ENCODE measurements around the gene EMP2.
"Not testable (repeated sequence)": the region's sequence is repeated elsewhere in the genome, so short reads cannot be mapped to it uniquely, and the experiment has no call there.

EMP2 gene

GRCh38 chr16:10579965-10580882 is at the start of gene EMP2:
Gene EMP2 (minus strand): TSS chr16:10580598. CDS start chr16:10547617, 32,981 bp downstream.
- DNase-seq = peak in 5 of 10 donors; percentile 19 to 86 (median 29)
- intact Hi-C loops (cut with DNase I) = no loop called here

- intact Hi-C loops (cut with DNase I) = no loop called here
- DNase-seq = peak in 2 of 10 donors; percentile 14 to 26
Measured at GRCh38 chr16:10629592-10629963, 49.2 kb upstream of the EMP2 start.

- intact Hi-C loops (cut with DNase I) = no loop called here
- no peak for DNase-seq
Measured at GRCh38 chr16:10625595-10626357, 45.4 kb upstream of the EMP2 start.

- peak in 1 of 10 donors; percentile 41 for DNase-seq
- intact Hi-C loops (cut with DNase I) = no loop called here
Measured at GRCh38 chr16:10624527-10624926, 44.1 kb upstream of the EMP2 start.

- DNase-seq = peak in 1 of 10 donors; percentile 12
- intact Hi-C loops (cut with DNase I) = no loop called here
Measured at GRCh38 chr16:10623059-10623458, 42.7 kb upstream of the EMP2 start.

GRCh38 chr16:10622036-10622921 is 41.9 kb upstream of the EMP2 start:
- intact Hi-C loops (cut with DNase I) = no loop called here

GRCh38 chr16:10621216-10621949 is 41.0 kb upstream of the EMP2 start:
- DNase-seq = peak in 2 of 10 donors; percentile 7 to 19
- intact Hi-C loops (cut with DNase I) = not testable (repeated sequence)

More at GRCh38 chr16:10622036-10622921, 41.9 kb upstream of the EMP2 start:
- peak in 2 of 10 donors; percentile 49 to 74 for DNase-seq

- DNase-seq = peak in 2 of 10 donors; percentile 36 to 59
- intact Hi-C loops (cut with DNase I) = no loop called here
Measured at GRCh38 chr16:10620120-10620519, 39.7 kb upstream of the EMP2 start.

GRCh38 chr16:10619271-10619849 is 39.0 kb upstream of the EMP2 start:
- intact Hi-C loops (cut with DNase I) = no loop called here

GRCh38 chr16:10618710-10619209 is 38.4 kb upstream of the EMP2 start:
- DNase-seq = peak in 3 of 10 donors; percentile 13 to 68 (median 50)
- intact Hi-C loops (cut with DNase I) = no loop called here

More at GRCh38 chr16:10619271-10619849, 39.0 kb upstream of the EMP2 start:
- DNase-seq = peak in 5 of 10 donors; percentile 13 to 77 (median 73)

GRCh38 chr16:10617662-10618420 is 37.4 kb upstream of the EMP2 start:
- intact Hi-C loops (cut with DNase I) = no loop called here
- peak in 2 of 10 donors; percentile 30 to 55 for DNase-seq

- intact Hi-C loops (cut with DNase I) = no loop called here
- DNase-seq = peak in 3 of 10 donors; percentile 18 to 81 (median 21)
Measured at GRCh38 chr16:10616756-10617640, 36.6 kb upstream of the EMP2 start.

- no peak for DNase-seq
- intact Hi-C loops (cut with DNase I) = no loop called here
Measured at GRCh38 chr16:10616419-10616755, 36.0 kb upstream of the EMP2 start.

- intact Hi-C loops (cut with DNase I) = no loop called here
- DNase-seq = no peak
Measured at GRCh38 chr16:10614685-10615084, 34.3 kb upstream of the EMP2 start.

GRCh38 chr16:10613785-10614485 is 33.5 kb upstream of the EMP2 start:
- intact Hi-C loops (cut with DNase I) = no loop called here
- DNase-seq = no peak

GRCh38 chr16:10612649-10613179 is 32.3 kb upstream of the EMP2 start:
- no peak for DNase-seq
- intact Hi-C loops (cut with DNase I) = no loop called here

All from posterior cingulate gyrus (tissue), 11 donors.